ENCODE results near the gene CYGB. TPM values are rescaled to one million over a fixed set of nuclear protein-coding genes. Genes with fewer than 3 reads are reported as not detected.

CYGB gene
- total and polyA plus RNA-seq, 2 of the 13 experiments (the other 11 are each of a cell fraction or from before 2014, with no cell fraction given): 18.9 to 27.1 TPM

GRCh38 chr17:76550712-76551615 is 13.5 kb upstream of the CYGB start (continued):
- TF ChIP-seq ZFYVE20 (CRISPR knock-in tag; IDR thresholded peaks at IDR 0.05; ENCODE audit: borderline replicate concordance, low read depth) (no peak), ZBTB3 (CRISPR knock-in tag; IDR thresholded peaks at IDR 0.05; ENCODE audit: borderline replicate concordance, low read depth) (peak; percentile 69; the same call in 1 of the 2 replicates), E2F1 (CRISPR knock-in tag; IDR thresholded peaks at IDR 0.05) (no peak), EHMT2 (IDR thresholded peaks at IDR 0.05; ENCODE audit: borderline replicate concordance, low read depth, low read length) (no peak), HMGXB4 (CRISPR knock-in tag; IDR thresholded peaks at IDR 0.05; ENCODE audit: borderline replicate concordance in 1 of 2, low read depth in 1 of 2) (peak; percentile 36 to 45; a peak in 1 of 4 replicates), ZNF766 (CRISPR knock-in tag; IDR thresholded peaks at IDR 0.05; ENCODE audit: borderline replicate concordance) (no peak), ZNF337 (CRISPR knock-in tag; IDR thresholded peaks at IDR 0.05; ENCODE audit: borderline replicate concordance, low read depth) (0 out of 2 replicates have a peak, but pooled peaks have one; percentile 36), ZNF788 (CRISPR knock-in tag; IDR thresholded peaks at IDR 0.05; ENCODE audit: borderline replicate concordance) (peak; percentile 79; the same call in 1 of the 2 replicates), GABPA (IDR thresholded peaks at IDR 0.05; ENCODE audit: low read depth, low read length) (no peak), GABPA (CRISPR knock-in tag; IDR thresholded peaks at IDR 0.05; ENCODE audit: low read depth) (peak; percentile 73), POGZ (CRISPR knock-in tag; IDR thresholded peaks at IDR 0.05) (peak; percentile 49), HDAC2 (CRISPR knock-in tag; IDR thresholded peaks at IDR 0.05) (peak; percentile 92), ZNF773 (CRISPR knock-in tag; IDR thresholded peaks at IDR 0.05; ENCODE audit: borderline replicate concordance) (no peak), NR2C2 (CRISPR knock-in tag; IDR thresholded peaks at IDR 0.05; ENCODE audit: borderline replicate concordance) (peak; percentile 54; the same call in 1 of the 2 replicates), RBM22 (optimal IDR thresholded peaks at IDR 0.05; ENCODE audit: low read length) (no peak), DDIT3 (CRISPR knock-in tag; IDR thresholded peaks at IDR 0.05) (no peak; the same call in 1 of the 2 replicates), ZBTB8A (CRISPR knock-in tag; IDR thresholded peaks at IDR 0.05; ENCODE audit: borderline replicate concordance, low read depth) (no peak), NFE2 (CRISPR knock-in tag; IDR thresholded peaks at IDR 0.05) (no peak), ZNF770 (CRISPR knock-in tag; IDR thresholded peaks at IDR 0.05) (peak; percentile 10; the same call in 1 of the 2 replicates), SETDB1 (CRISPR knock-in tag; IDR thresholded peaks at IDR 0.05; ENCODE audit: borderline replicate concordance) (no peak)
- TF ChIP-seq, protein P1, sequence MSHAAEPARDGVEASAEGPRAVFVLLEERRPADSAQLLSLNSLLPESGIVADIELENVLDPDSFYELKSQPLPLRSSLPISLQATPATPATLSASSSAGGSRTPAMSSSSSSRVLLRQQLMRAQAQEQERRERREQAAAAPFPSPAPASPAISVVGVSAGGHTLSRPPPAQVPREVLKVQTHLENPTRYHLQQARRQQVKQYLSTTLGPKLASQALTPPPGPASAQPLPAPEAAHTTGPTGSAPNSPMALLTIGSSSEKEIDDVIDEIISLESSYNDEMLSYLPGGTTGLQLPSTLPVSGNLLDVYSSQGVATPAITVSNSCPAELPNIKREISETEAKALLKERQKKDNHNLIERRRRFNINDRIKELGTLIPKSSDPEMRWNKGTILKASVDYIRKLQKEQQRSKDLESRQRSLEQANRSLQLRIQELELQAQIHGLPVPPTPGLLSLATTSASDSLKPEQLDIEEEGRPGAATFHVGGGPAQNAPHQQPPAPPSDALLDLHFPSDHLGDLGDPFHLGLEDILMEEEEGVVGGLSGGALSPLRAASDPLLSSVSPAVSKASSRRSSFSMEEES (CRISPR knock-in tag; IDR thresholded peaks at IDR 0.05): peak; percentile 60
